Caco-2 (cell line): Measurements from ENCODE around the gene SLC6A7. TPM values are rescaled to one million over a fixed set of nuclear protein-coding genes. Genes with fewer than 3 reads are reported as not detected.

Source experiments
- BruUV-seq: library from RNA; stranded (reverse); fragments of 400-500 nt; replicated peaks from 2 replicates; lab custom pipeline; 2021; lab: Mats Ljungman, UMichigan
- CTCF ChIA-PET: fragments of 300-600 bp; sonication (Branson Sonifier 250); formaldehyde crosslinking; loops from one replicate; lab custom pipeline; 2022; ENCODE audit warnings: antibody characterized with exemption; lab: Charles Lee
- POLR2A ChIA-PET: fragments of 300-600 bp; sonication (Branson Sonifier 250); formaldehyde crosslinking; loops from one replicate; lab custom pipeline; 2022; ENCODE audit warnings: antibody characterized with exemption; lab: Charles Lee
- DNase-seq, 2 experiments: peaks; one replicate each; pipeline versions ENCODE4 v3.0.0 to v3.0.0-alpha.2; 2020 to 2022
- H3K27me3 ChIP-seq: replicated peaks from 2 replicates; pipeline ENCODE4 v1.6.0; 2011; ENCODE audit warnings: low read length; ENCODE audit not compliant: control insufficient read depth, insufficient read depth
- H3K36me3 ChIP-seq: 2 replicates; pipeline ENCODE4 v1.5.1; 2011; ENCODE audit warnings: low read length; ENCODE audit not compliant: control insufficient read depth, insufficient read depth
- H3K4me1 ChIP-seq: fragments of 250-450 bp; sonication (Bioruptor Pico); 2 replicates; pipeline ENCODE4 v1.5.1; 2020; ENCODE audit warnings: mild to moderate bottlenecking
- H3K4me3 ChIP-seq: 2 replicates; pipeline ENCODE4 v1.5.1; 2011; ENCODE audit warnings: low read depth, mild to moderate bottlenecking, control low read depth, low read length
- H3K9me3 ChIP-seq: fragments of 250-450 bp; sonication (Bioruptor Pico); 2 replicates; pipeline ENCODE4 v1.5.1; 2020; ENCODE audit warnings: mild to moderate bottlenecking, moderate library complexity
- H3K27ac Mint-ChIP-seq: one replicate; pipeline ENCODE4 v1.8.0; 2022; ENCODE audit warnings: mixed read lengths; ENCODE audit not compliant: unreplicated experiment
- H3K27me3 Mint-ChIP-seq: one replicate; pipeline ENCODE4 v1.8.0; 2022; ENCODE audit warnings: mixed read lengths; ENCODE audit not compliant: insufficient read depth, unreplicated experiment
- H3K36me3 Mint-ChIP-seq: one replicate; pipeline ENCODE4 v1.8.0; 2022; ENCODE audit warnings: mild to moderate bottlenecking, mixed read lengths; ENCODE audit not compliant: insufficient read depth, unreplicated experiment
- H3K4me1 Mint-ChIP-seq: one replicate; pipeline ENCODE4 v1.8.0; 2022; ENCODE audit warnings: low read depth, mixed read lengths; ENCODE audit not compliant: unreplicated experiment
- H3K4me3 Mint-ChIP-seq: one replicate; pipeline ENCODE4 v1.8.0; 2022; ENCODE audit warnings: mild to moderate bottlenecking, moderate library complexity, mixed read lengths; ENCODE audit not compliant: unreplicated experiment
- H3K9me3 Mint-ChIP-seq: one replicate; pipeline ENCODE4 v1.8.0; 2022; ENCODE audit warnings: mixed read lengths; ENCODE audit not compliant: unreplicated experiment
- intact Hi-C: fragments of 100-400 bp; cut with micrococcal nuclease; formaldehyde crosslinking; loops from one replicate; pipeline ENCODE4 v1.10.0; 2022; ENCODE audit not compliant: unreplicated experiment
- total RNA-seq: library from RNA; stranded (reverse); gene quantifications from 2 replicates; pipeline ENCODE4 v1.2.3, GENCODE V29; 2022
- TF ChIP-seq, protein P1 (sequence below), 2 experiments: fragments of 200-600 bp in 1 of 2; IDR thresholded peaks; 1 replicate in 1 of 2; 2 replicates in 1 of 2; pipeline versions ENCODE4 v1.5.1 to v1.8.0; 2011 to 2022; ENCODE audit warnings: antibody characterized with exemption in 1 of 2, control low read depth in 1 of 2, inconsistent platforms in 1 of 2, low read depth in 1 of 2, low read length in 1 of 2, mild to moderate bottlenecking in 1 of 2, moderate library complexity in 1 of 2; ENCODE audit not compliant: insufficient read depth in 1 of 2, severe bottlenecking in 1 of 2, unreplicated experiment in 1 of 2

The SLC6A7 gene
- total RNA-seq, 1 experiment from 2014 or later, result not detected

DNA sequence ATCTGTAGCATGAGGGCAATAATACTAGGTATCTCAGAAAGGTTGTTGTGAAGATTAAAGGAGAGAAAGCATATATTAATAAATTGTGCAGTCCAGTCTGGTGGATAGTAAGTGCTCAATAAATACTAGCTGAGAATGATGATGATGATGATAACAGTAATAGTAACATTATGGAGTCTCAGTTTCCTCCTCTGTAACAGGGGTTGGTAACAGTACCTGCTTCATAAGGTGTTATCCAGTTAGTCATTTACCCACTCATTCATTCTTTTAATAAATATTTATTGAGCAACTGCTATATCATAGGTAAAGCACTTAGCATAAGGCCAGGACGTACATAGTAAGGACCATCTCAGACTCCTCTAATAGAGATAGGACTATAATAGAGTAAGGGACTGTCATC, 7.6 kb downstream of the SLC6A7 start:
- no peaks in the 10 kb centered on the region for H3K27me3 ChIP-seq
- no peak overlapping the region for H3K4me3 ChIP-seq
- Mint-ChIP-seq H3K27me3 (no peaks in the 10 kb centered on the region), H3K4me1 (no peaks in the 10 kb centered on the region), H3K36me3 (no peaks in the 10 kb centered on the region), H3K4me3 (no peak overlapping the region), H3K27ac (no peak overlapping the region), H3K9me3 (no peaks in the 10 kb centered on the region)
- CTCF ChIA-PET, result no interaction called here
- TF ChIP-seq, protein P1, sequence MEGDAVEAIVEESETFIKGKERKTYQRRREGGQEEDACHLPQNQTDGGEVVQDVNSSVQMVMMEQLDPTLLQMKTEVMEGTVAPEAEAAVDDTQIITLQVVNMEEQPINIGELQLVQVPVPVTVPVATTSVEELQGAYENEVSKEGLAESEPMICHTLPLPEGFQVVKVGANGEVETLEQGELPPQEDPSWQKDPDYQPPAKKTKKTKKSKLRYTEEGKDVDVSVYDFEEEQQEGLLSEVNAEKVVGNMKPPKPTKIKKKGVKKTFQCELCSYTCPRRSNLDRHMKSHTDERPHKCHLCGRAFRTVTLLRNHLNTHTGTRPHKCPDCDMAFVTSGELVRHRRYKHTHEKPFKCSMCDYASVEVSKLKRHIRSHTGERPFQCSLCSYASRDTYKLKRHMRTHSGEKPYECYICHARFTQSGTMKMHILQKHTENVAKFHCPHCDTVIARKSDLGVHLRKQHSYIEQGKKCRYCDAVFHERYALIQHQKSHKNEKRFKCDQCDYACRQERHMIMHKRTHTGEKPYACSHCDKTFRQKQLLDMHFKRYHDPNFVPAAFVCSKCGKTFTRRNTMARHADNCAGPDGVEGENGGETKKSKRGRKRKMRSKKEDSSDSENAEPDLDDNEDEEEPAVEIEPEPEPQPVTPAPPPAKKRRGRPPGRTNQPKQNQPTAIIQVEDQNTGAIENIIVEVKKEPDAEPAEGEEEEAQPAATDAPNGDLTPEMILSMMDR (IDR thresholded peaks at IDR 0.05; ENCODE audit: insufficient read depth in 1 of 2, low read depth in 1 of 2, low read length in 1 of 2, severe bottlenecking in 1 of 2, unreplicated experiment in 1 of 2), result no peak
- BruUV-seq, result no TSS peak
- intact Hi-C loops, result no loop called here
- no peaks in the 10 kb centered on the region for H3K9me3 ChIP-seq
- POLR2A ChIA-PET, result no interaction called here
- 0 out of 2 replicates have a peak, but pooled peaks cover 4% of the 10 kb centered on the region for H3K4me1 ChIP-seq
- DNase-seq, result no peak
- no peaks in the 10 kb centered on the region for H3K36me3 ChIP-seq

DNA sequence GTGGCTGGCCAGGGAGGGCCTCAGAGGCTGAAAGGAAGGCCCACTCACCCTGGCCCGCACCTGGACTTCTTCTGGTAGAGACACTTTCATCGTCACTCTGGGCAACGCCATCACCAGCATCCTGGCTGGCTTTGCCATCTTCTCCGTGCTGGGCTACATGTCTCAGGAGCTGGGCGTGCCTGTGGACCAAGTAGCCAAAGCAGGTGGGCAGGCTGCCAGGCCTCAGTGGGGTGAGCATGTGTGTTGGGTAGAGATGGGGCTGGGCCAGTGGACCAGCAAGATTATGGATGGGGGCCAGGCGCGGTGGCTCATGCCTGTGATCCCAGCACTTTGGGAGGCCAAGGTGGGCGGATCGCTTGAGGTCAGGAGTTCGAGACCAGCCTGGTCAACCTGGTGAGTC, 12.6 kb downstream of the SLC6A7 start:
- Histone ChIP-seq H3K36me3 (no peaks in the 10 kb centered on the region), H3K4me1 (no peaks in the 10 kb centered on the region), H3K27me3 (no peaks in the 10 kb centered on the region), H3K9me3 (no peaks in the 10 kb centered on the region), H3K4me3 (no peak overlapping the region)
- no peaks in the 10 kb centered on the region for H3K9me3 Mint-ChIP-seq
- POLR2A ChIA-PET, result no interaction called here
- no peak for DNase-seq
- no peaks in the 10 kb centered on the region for H3K4me1 Mint-ChIP-seq
- no peaks in the 10 kb centered on the region for H3K27me3 Mint-ChIP-seq
- no peaks in the 10 kb centered on the region for H3K36me3 Mint-ChIP-seq
- intact Hi-C loops, result no loop called here
- TF ChIP-seq, protein P1 (IDR thresholded peaks at IDR 0.05; ENCODE audit: insufficient read depth in 1 of 2, low read depth in 1 of 2, low read length in 1 of 2, severe bottlenecking in 1 of 2, unreplicated experiment in 1 of 2), result no peak
- no peak overlapping the region for H3K27ac Mint-ChIP-seq
- H3K4me3 Mint-ChIP-seq, result no peak overlapping the region
- no TSS peak for BruUV-seq
- CTCF ChIA-PET, result no interaction called here

DNA sequence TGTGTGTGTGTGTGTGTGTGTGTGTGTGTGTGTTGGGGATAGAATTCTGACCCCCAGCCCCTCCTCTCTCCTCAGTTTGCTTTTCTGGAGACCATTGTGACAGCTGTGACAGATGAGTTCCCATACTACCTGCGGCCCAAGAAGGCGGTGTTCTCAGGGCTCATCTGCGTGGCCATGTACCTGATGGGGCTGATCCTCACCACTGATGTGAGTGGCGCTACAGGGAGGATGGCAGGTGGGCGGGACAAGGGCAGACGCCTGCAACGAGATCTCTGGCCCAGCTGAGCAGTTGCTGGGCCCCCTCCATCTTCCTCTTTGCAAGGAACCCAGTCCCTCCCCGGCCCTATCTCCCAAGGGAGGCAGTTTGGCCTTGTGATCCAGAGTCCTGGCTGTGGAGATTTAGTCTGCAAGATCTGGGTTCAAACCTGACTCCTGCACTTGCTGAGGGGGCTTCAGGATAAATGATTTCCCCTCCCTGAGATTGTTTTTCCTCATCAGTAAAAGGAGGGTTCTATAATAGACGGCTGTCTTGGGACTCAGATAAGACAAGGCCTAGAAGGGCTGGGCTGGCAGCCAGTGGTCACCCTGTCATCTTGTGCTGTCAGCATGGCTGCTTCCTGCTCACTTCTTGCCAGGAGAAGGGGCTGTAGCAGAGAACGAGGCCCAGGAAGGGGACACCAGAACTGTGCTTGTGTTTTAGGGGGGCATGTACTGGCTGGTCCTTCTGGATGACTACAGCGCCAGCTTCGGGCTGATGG, 14.1 kb downstream of the SLC6A7 start:
- H3K27ac Mint-ChIP-seq, result no peak overlapping the region
- DNase-seq, result no peak
- CTCF ChIA-PET, result no interaction called here

More for the DNA sequence above, 14.1 kb downstream of the SLC6A7 start:
- H3K4me3 ChIP-seq, result no peak overlapping the region
- H3K27me3 ChIP-seq, result no peaks in the 10 kb centered on the region
- BruUV-seq, result no TSS peak
- H3K4me1 Mint-ChIP-seq, result peaks cover 6% of the 10 kb centered on the region
- H3K4me1 ChIP-seq, result no peaks in the 10 kb centered on the region
- no peak overlapping the region for H3K4me3 Mint-ChIP-seq
- H3K9me3 Mint-ChIP-seq, result no peaks in the 10 kb centered on the region
- H3K9me3 ChIP-seq, result no peaks in the 10 kb centered on the region
- H3K36me3 Mint-ChIP-seq, result no peaks in the 10 kb centered on the region
- intact Hi-C loops, result no loop called here
- TF ChIP-seq, protein P1 (IDR thresholded peaks at IDR 0.05; ENCODE audit: insufficient read depth in 1 of 2, low read depth in 1 of 2, low read length in 1 of 2, severe bottlenecking in 1 of 2, unreplicated experiment in 1 of 2), result no peak
- H3K36me3 ChIP-seq, result no peaks in the 10 kb centered on the region
- POLR2A ChIA-PET, result no interaction called here
- no peaks in the 10 kb centered on the region for H3K27me3 Mint-ChIP-seq
